HCT116 (cell line): Measurements from ENCODE around the gene COPS8. TPM values are rescaled to one million over a fixed set of nuclear protein-coding genes. Genes with fewer than 3 reads are reported as not detected.

Source experiments
- ATAC-seq: fragments of 200-7000 bp; cut with Tn5 transposase; 2 replicates; pipeline ENCODE4 v1.9.1; 2020; ENCODE audit warnings: mild to moderate bottlenecking, moderate library complexity
- BruUV-seq: library from RNA; stranded (reverse); fragments of 400-500 nt; replicated peaks from 2 replicates; lab custom pipeline; 2021; lab: Mats Ljungman, UMichigan
- CTCF ChIA-PET: fragments of 300-600 bp; sonication (Branson Sonifier 250); formaldehyde crosslinking; loops from one replicate; lab custom pipeline; 2021; ENCODE audit warnings: antibody characterized with exemption; lab: Charles Lee
- POLR2A ChIA-PET: fragments of 300-600, 350-600 bp; sonication (Branson Sonifier 250); formaldehyde crosslinking; loops from one replicate; lab custom pipeline; 2021; ENCODE audit warnings: antibody characterized with exemption; lab: Charles Lee
- RAD21 ChIA-PET, 2 experiments: fragments of 300-600 bp; sonication (Branson Sonifier 250); formaldehyde crosslinking; loops; one replicate each; lab custom pipeline; 2023; ENCODE audit warnings: low total read pairs in 2 of 2; ENCODE audit not compliant: uncharacterized antibody in 2 of 2, unreplicated experiment in 2 of 2, low non-redundant PET in 1 of 2; lab: Charles Lee
- DNase-seq: peaks from one replicate; pipeline ENCODE4 v3.0.0-alpha.2; 2010; ENCODE audit warnings: low read depth, low spot score
- H2AFZ ChIP-seq: fragments of 200-600 bp; shearing (Covaris generic), sonication (generic); 2 replicates; pipeline ENCODE4 v1.6.1; 2017; ENCODE audit warnings: low read depth, mixed run types, mixed read lengths, antibody characterized with exemption, low read length; ENCODE audit not compliant: poor library complexity, severe bottlenecking
- H3K27ac ChIP-seq: 2 replicates; pipeline ENCODE4 v1.5.1; 2012; ENCODE audit warnings: low read depth, low read length
- H3K27me3 ChIP-seq: fragments of 200-600 bp; sonication (generic); 2 replicates; pipeline ENCODE4 v1.6.1; 2016; ENCODE audit warnings: mixed run types, low read length, mixed read lengths; ENCODE audit not compliant: insufficient read depth
- H3K36me3 ChIP-seq, 2 experiments: fragments of 200-500 bp in 1 of 2; fragments of 200-600 bp in 1 of 2; sonication (Bioruptor generic) in 1 of 2; sonication (generic) in 1 of 2; 2 replicates each; pipeline versions ENCODE4 v1.5.1 to v1.6.1; 2014 to 2016; ENCODE audit warnings: low read length in 2 of 2, inconsistent platforms in 1 of 2, mixed read lengths in 1 of 2, mixed run types in 1 of 2; ENCODE audit not compliant: insufficient read depth in 2 of 2, control insufficient read depth in 1 of 2
- H3K4me1 ChIP-seq, 2 experiments: fragments of 200-600 bp in 1 of 2; sonication (generic) in 1 of 2; 2 replicates each; pipeline versions ENCODE4 v1.5.1 to v1.6.1; 2012 to 2017; ENCODE audit warnings: low read length in 2 of 2, inconsistent platforms in 1 of 2, mild to moderate bottlenecking in 1 of 2, mixed read lengths in 1 of 2, mixed run types in 1 of 2, moderate library complexity in 1 of 2; ENCODE audit not compliant: insufficient read depth in 2 of 2, control insufficient read depth in 1 of 2
- H3K4me2 ChIP-seq: fragments of 200-600 bp; sonication (generic); 2 replicates; pipeline ENCODE4 v1.6.1; 2017; ENCODE audit warnings: mixed run types, low read length, mixed read lengths
- H3K4me3 ChIP-seq, 2 experiments: fragments of 200-600 bp in 1 of 2; sonication (generic) in 1 of 2; replicated peaks in 1 of 2; 2 replicates each; pipeline ENCODE4 v1.5.1; 2011 to 2016; ENCODE audit warnings: low read length in 2 of 2, control low read depth in 1 of 2, low read depth in 1 of 2, mild to moderate bottlenecking in 1 of 2, mixed read lengths in 1 of 2, mixed run types in 1 of 2
- H3K79me2 ChIP-seq: fragments of 200-600 bp; sonication (generic); 2 replicates; pipeline ENCODE4 v1.6.1; 2017; ENCODE audit warnings: mild to moderate bottlenecking, mixed run types, low read length, moderate library complexity, mixed read lengths; ENCODE audit not compliant: insufficient read depth
- H3K9ac ChIP-seq: fragments of 200-600 bp; sonication (generic); 2 replicates; pipeline ENCODE4 v1.6.1; 2016; ENCODE audit warnings: low read length, mixed read lengths
- H3K9me2 ChIP-seq: fragments of 200-600 bp; sonication (generic), shearing (Covaris generic); 2 replicates; pipeline ENCODE4 v1.6.1; 2017; ENCODE audit warnings: mixed run types, mild to moderate bottlenecking, moderate library complexity; ENCODE audit not compliant: insufficient read depth
- H3K9me3 ChIP-seq, 2 experiments: fragments of 200-500 bp in 1 of 2; fragments of 200-600 bp in 1 of 2; sonication (Bioruptor generic) in 1 of 2; sonication (generic) in 1 of 2; 2 replicates each; pipeline ENCODE4 v1.6.1; 2014 to 2017; ENCODE audit warnings: low read length in 2 of 2, mixed read lengths in 2 of 2, inconsistent platforms in 1 of 2, low read depth in 1 of 2, mild to moderate bottlenecking in 1 of 2, mixed run types in 1 of 2, moderate library complexity in 1 of 2; ENCODE audit not compliant: control insufficient read depth in 1 of 2, insufficient read depth in 1 of 2
- H4K20me1 ChIP-seq: fragments of 200-600 bp; sonication (generic), shearing (Covaris generic); 2 replicates; pipeline ENCODE4 v1.6.1; 2017; ENCODE audit warnings: mixed run types, mild to moderate bottlenecking, moderate library complexity; ENCODE audit not compliant: insufficient read depth
- CBX3 ChIP-seq: IDR thresholded peaks from 2 replicates; pipeline ENCODE4 v1.6.1; 2012; ENCODE audit warnings: low read depth
- ELF1 ChIP-seq: IDR thresholded peaks from 2 replicates; pipeline ENCODE4 v1.6.1; 2012; ENCODE audit warnings: low read depth, borderline replicate concordance
- EZH2 ChIP-seq: fragments of 200-600 bp; sonication (generic); IDR thresholded peaks from 2 replicates; pipeline ENCODE4 v1.6.1; 2017; ENCODE audit warnings: antibody characterized with exemption, mixed run types
- EZH2phosphoT487 ChIP-seq: fragments of 200-600 bp; IDR thresholded peaks from 2 replicates; pipeline ENCODE4 v1.6.1; 2018; ENCODE audit warnings: antibody characterized with exemption, borderline replicate concordance
- FOSL1 ChIP-seq: IDR thresholded peaks from 2 replicates; pipeline ENCODE4 v1.6.1; 2012; ENCODE audit warnings: low read depth
- JUND ChIP-seq: IDR thresholded peaks from 2 replicates; pipeline ENCODE4 v1.6.1; 2012
- MAX ChIP-seq: IDR thresholded peaks from 2 replicates; pipeline ENCODE4 v1.6.1; 2012
- POLR2A ChIP-seq: IDR thresholded peaks from 2 replicates; pipeline ENCODE4 v1.7.0; 2011; ENCODE audit warnings: borderline replicate concordance; ENCODE audit not compliant: insufficient read depth, insufficient read length; ENCODE audit errors: extremely low read depth
- POLR2AphosphoS5 ChIP-seq: IDR thresholded peaks from 2 replicates; pipeline ENCODE4 v1.6.1; 2011; ENCODE audit warnings: mild to moderate bottlenecking, low read depth, low read length, moderate library complexity
- RAD21 ChIP-seq: IDR thresholded peaks from 2 replicates; pipeline ENCODE4 v1.6.1; 2012; ENCODE audit warnings: low read depth, mild to moderate bottlenecking
- SRF ChIP-seq: IDR thresholded peaks from 2 replicates; pipeline ENCODE4 v1.6.1; 2012; ENCODE audit warnings: low read depth
- TCF7L2 ChIP-seq: IDR thresholded peaks from 2 replicates; pipeline ENCODE4 v1.7.0; 2011; ENCODE audit warnings: borderline replicate concordance, inconsistent platforms; ENCODE audit not compliant: insufficient read depth, insufficient read length; ENCODE audit errors: extremely low read depth
- YY1 ChIP-seq: IDR thresholded peaks from 2 replicates; pipeline ENCODE4 v1.6.1; 2011; ENCODE audit warnings: low read length, low read depth, moderate library complexity, mild to moderate bottlenecking; ENCODE audit not compliant: insufficient replicate concordance; ENCODE audit errors: extremely low read depth
- ZBTB33 ChIP-seq: IDR thresholded peaks from 2 replicates; pipeline ENCODE4 v1.6.1; 2011; ENCODE audit warnings: mild to moderate bottlenecking, low read length, moderate library complexity; ENCODE audit not compliant: insufficient replicate concordance; ENCODE audit errors: extremely low read depth
- ZFX ChIP-seq: fragments of 450-650 bp; IDR thresholded peaks from 2 replicates; pipeline ENCODE4 v1.6.1; 2017
- intact Hi-C: fragments of 100-400 bp; cut with micrococcal nuclease; formaldehyde crosslinking; loops from 2 replicates; pipeline ENCODE4 v1.10.0; 2022
- total RNA-seq: library from RNA; stranded (reverse); gene quantifications from one replicate; pipeline ENCODE4 v1.2.1, GENCODE V29; 2021; ENCODE audit not compliant: unreplicated experiment

The COPS8 gene
- total RNA-seq, 1 experiment from 2014 or later, result 42.2 TPM

GRCh38 chr2:237143676-237144440, 58.2 kb downstream of the COPS8 start:
- Histone ChIP-seq H3K79me2 (no peaks in the 10 kb centered on the region), H2AFZ (no peak overlapping the region), H3K9ac (no peak overlapping the region), H3K27ac (no peak overlapping the region), H3K27me3 (no peaks in the 10 kb centered on the region), H3K9me3 (peaks cover 7 to 13% of the 10 kb centered on the region in 2 experiments; a peak in 2 of 4 replicates), H3K4me2 (no peak overlapping the region), H3K4me1 (no peaks in the 10 kb centered on the region), H3K36me3 (no peaks in the 10 kb centered on the region), H3K9me2 (no peaks in the 10 kb centered on the region), H4K20me1 (no peaks in the 10 kb centered on the region), H3K4me3 (no peak overlapping the region)
- BruUV-seq, result no TSS peak
- ChIA-PET POLR2A (no interaction called here), RAD21 (no interaction called here), CTCF (no interaction called here)
- DNase-seq (no peak), ATAC-seq (no peak)
- no peak for TF ChIP-seq CBX3
- no peak for TF ChIP-seq MAX
- TF ChIP-seq TCF7L2, result no peak
- TF ChIP-seq ELF1, result no peak
- TF ChIP-seq EZH2, result no peak
- TF ChIP-seq POLR2AphosphoS5, result no peak
- no peak for TF ChIP-seq POLR2A
- TF ChIP-seq RAD21, result no peak
- intact Hi-C loops, result no loop called here

GRCh38 chr2:237144516-237144915, 58.8 kb downstream of the COPS8 start:
- ATAC-seq, result no peak
- POLR2A ChIA-PET, result no interaction called here
- no peaks in the 10 kb centered on the region for H3K9me2 ChIP-seq
- H3K9me3 ChIP-seq, result peaks cover 7 to 13% of the 10 kb centered on the region in 2 experiments; a peak in 2 of 4 replicates
- no peak for DNase-seq
- H3K27ac ChIP-seq, result no peak overlapping the region
- no peak overlapping the region for H2AFZ ChIP-seq
- RAD21 ChIA-PET, result no interaction called here
- H3K36me3 ChIP-seq, result no peaks in the 10 kb centered on the region
- H3K9ac ChIP-seq, result no peak overlapping the region
- no peaks in the 10 kb centered on the region for H3K4me1 ChIP-seq
- no peak overlapping the region for H3K4me3 ChIP-seq
- CTCF ChIA-PET, result no interaction called here
- intact Hi-C loops, result no loop called here
- no peaks in the 10 kb centered on the region for H3K27me3 ChIP-seq
- no TSS peak for BruUV-seq
- H3K4me2 ChIP-seq, result no peak overlapping the region
- H3K79me2 ChIP-seq, result no peaks in the 10 kb centered on the region
- H4K20me1 ChIP-seq, result no peaks in the 10 kb centered on the region
- TF ChIP-seq JUND, result no peak
- no peak for TF ChIP-seq RAD21
- no peak for TF ChIP-seq EZH2
- no peak for TF ChIP-seq ZBTB33
- TF ChIP-seq CBX3, result no peak
- TF ChIP-seq FOSL1, result no peak
- no peak for TF ChIP-seq SRF
- TF ChIP-seq EZH2phosphoT487, result no peak
- no peak for TF ChIP-seq YY1
- TF ChIP-seq POLR2A, result no peak
- TF ChIP-seq ZFX, result no peak
